GM08714 (cell line): ENCODE measurements around the gene FPGS.
A peak's percentile ranks its signal among the peaks of the same experiment; 100 is the strongest.
"Not testable (repeated sequence)": the region's sequence is repeated elsewhere in the genome, so short reads cannot be mapped to it uniquely, and the experiment has no call there.

Source experiments
- H3K4me3 ChIP-seq: fragments of 200-500 bp; sonication (Bioruptor generic); 2 replicates; pipeline ENCODE4 v1.5.1; 2014; ENCODE audit warnings: mild to moderate bottlenecking, low read length, inconsistent platforms
- ZNF274 ChIP-seq: IDR thresholded peaks from 2 replicates; pipeline ENCODE4 v1.6.1; 2012; ENCODE audit warnings: mild to moderate bottlenecking, low read depth, low read length

Gene FPGS

GRCh38 chr9:127778280-127779135 is 24.2 kb upstream of the FPGS start, which contains the start of gene SH2D3C:
SH2D3C (minus strand) TSS chr9:127778666; CDS start chr9:127778627, 39 bp downstream.
- peak within 1 kb of the TSS; percentile 93 for H3K4me3 ChIP-seq
- no peak for TF ChIP-seq ZNF274

- TF ChIP-seq ZNF274 = no peak
- H3K4me3 ChIP-seq = peak overlapping the region; percentile 93; the same call in 1 of the 2 replicates
Measured at GRCh38 chr9:127779136-127779981, 23.3 kb upstream of the FPGS start.

- no peak for TF ChIP-seq ZNF274
- no peak overlapping the region for H3K4me3 ChIP-seq
Measured at GRCh38 chr9:127780126-127780885, 22.4 kb upstream of the FPGS start.

- not testable (repeated sequence) for H3K4me3 ChIP-seq
Measured at GRCh38 chr9:127780909-127781308, 21.8 kb upstream of the FPGS start.

GRCh38 chr9:127781806-127782205 is 20.9 kb upstream of the FPGS start:
- no peak for TF ChIP-seq ZNF274
- H3K4me3 ChIP-seq = no peak overlapping the region

GRCh38 chr9:127783111-127784008 is 19.3 kb upstream of the FPGS start:
- H3K4me3 ChIP-seq = no peak overlapping the region; the same call in 1 of the 2 replicates
- TF ChIP-seq ZNF274 = no peak

- peak overlapping the region; percentile 86; the same call in 1 of the 2 replicates for H3K4me3 ChIP-seq
- no peak for TF ChIP-seq ZNF274
Measured at GRCh38 chr9:127785023-127785932, 17.4 kb upstream of the FPGS start.

- no peak for TF ChIP-seq ZNF274
Measured at GRCh38 chr9:127785933-127786772, 16.5 kb upstream of the FPGS start, which contains the start of gene CDK9. CDK9 (plus strand) TSS chr9:127786034; CDS start chr9:127786149, 115 bp downstream.

GRCh38 chr9:127786773-127787104 is 15.9 kb upstream of the FPGS start:
- TF ChIP-seq ZNF274 = no peak
- H3K4me3 ChIP-seq = peak overlapping the region; percentile 86

More at GRCh38 chr9:127785933-127786772, 16.5 kb upstream of the FPGS start, which contains the start of gene CDK9:
- peak within 1 kb of the TSS; percentile 86 for H3K4me3 ChIP-seq

- TF ChIP-seq ZNF274 = no peak
- no peak overlapping the region for H3K4me3 ChIP-seq
Measured at GRCh38 chr9:127788337-127789011, 14.2 kb upstream of the FPGS start.

GRCh38 chr9:127789179-127789578 is 13.5 kb upstream of the FPGS start:
- no peak for TF ChIP-seq ZNF274
- no peak overlapping the region for H3K4me3 ChIP-seq
